ENCODE results near the gene MCOLN3.
"Not testable (repeated sequence)": the region's sequence is repeated elsewhere in the genome, so short reads cannot be mapped to it uniquely, and the experiment has no call there.

MCOLN3 gene

DNA sequence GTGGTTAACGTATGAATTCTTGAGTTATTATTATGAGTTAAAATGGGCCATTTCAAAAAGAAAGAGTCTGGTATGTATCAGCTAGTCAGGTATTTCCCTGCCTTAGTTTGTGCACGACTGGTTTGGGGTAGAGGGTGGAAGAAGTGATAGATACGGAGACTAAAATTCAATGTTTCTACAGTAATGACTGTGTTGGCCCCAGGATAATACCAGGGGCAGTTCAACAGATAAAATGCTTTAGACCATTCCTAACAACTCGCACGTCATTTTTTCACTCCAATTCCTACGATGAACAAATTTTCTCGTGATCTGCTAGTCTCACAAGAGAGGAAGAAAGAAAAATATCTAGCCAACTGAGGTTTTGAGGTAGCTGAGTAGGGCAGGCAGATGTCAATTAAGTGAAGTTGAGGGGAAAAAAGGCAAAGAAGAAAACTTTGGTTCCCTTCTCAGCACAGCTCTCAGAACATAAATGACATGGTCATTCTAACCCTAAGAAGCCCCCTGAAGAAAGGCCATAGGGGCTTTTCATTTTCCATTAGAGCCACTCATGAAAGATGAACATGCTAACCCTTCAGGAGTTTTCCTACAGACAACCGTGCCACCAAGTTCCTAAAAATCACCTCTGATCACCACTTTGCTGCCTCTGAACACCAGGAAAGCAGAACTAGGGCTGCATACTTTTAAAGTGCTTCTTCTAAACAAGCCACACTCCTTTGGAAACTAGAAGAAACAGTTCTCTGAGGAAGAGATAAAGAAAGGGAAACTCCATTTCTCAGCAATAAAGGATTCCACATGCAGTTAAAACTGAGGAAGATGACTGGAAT is 57.0 kb downstream of the MCOLN3 start:
- DNase-seq (ENCODE audit: low read depth in 2 of 2), result no peak

DNA sequence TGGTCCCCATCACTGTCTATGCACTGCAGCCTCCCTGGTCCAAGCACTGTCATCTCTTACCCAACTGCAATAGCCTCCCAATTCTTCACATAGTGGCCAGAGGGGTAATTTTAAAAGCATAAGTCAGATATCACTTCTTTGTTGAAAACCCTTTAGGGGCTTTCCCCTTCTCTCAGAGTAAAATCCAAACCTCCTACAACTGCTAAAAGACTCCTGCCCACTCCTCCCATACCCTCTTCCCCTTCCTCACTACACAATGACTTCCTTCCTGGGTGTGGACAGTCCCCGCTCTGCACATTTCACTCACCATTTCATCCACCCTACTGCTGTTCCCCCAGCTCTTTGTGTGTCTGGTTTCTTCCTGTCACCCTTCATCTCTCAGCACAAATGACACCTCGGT is 59.7 kb downstream of the MCOLN3 start:
- DNase-seq (ENCODE audit: low read depth in 2 of 2), result no peak

DNA sequence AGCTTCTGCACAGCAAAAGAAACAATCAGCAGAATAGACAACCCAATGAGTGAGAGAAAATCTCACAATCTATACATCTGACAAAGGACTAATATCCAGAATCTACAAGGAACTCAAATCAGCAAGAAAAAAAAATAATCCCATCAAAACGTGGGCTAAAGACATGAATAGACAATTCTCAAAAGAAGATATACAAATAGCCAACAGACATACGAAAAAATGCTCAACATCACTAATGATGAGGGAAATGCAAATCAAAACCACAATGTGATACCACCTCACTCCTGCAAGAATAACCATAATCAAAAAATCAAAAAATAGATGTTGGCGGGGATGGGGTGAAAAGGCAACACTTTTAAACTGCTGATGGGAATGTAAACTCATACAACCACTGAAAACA is 61.7 kb downstream of the MCOLN3 start:
- not testable (repeated sequence) for DNase-seq (ENCODE audit: low read depth in 2 of 2)

DNA sequence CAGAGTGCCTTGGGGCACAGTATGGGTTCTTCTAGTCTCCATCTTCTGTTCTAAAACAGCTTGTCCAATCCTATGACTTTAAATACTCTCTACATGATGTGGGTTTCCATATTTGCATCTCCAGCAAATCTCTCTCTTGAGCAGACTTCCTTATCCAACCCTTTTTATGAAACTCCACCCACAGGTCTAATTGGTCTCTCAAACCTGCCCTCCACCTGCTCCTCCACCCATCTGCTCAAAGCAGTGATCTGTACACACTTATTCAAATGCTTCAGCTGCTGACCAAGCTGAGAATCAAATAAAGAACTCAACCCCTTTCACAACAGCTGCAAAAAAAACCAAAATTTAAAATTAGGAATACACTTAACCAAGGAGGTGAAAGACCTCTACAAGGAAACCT is 62.9 kb downstream of the MCOLN3 start:
- no peak for DNase-seq (ENCODE audit: low read depth in 2 of 2)

DNA sequence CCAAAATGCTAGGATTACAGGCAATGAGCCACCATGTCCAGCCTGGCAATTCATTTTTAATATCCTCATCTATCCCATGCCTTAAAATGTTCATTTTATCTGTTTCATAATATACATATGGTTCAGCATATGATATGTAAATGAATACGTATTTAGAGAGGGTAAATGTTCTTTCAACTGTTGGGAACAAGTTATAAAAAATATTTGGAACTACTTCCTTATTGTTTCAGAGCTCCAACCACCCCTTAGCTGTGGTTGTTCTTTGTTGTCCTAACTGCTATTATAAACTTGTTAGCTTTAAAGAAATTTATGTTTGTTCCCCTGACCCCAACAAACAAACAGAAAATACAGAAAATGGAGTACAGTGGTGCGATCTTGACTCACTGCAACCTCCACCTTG is 65.9 kb downstream of the MCOLN3 start:
- DNase-seq (ENCODE audit: low read depth in 2 of 2), result no peak

DNA sequence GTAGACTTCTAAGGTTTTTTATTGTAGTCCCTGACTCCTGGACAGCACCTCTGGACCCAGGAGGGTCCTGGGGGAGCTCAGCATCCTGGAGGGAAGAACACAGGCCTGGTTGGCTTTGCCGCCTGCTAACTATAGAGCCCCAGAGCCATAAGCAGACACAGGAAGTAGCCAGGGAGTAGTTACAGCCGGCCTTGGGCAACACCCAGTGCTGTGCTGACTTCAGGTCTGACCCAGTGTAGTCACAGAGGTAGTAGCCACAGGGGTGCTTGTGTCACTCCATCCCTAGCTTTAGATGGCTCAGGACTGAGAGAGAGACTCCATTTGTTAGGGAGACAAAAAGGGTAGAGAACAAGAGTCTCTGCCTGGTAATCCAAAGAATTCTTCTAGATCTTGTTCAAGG is 73.3 kb downstream of the MCOLN3 start:
- no peak for DNase-seq (ENCODE audit: low read depth in 2 of 2)

DNA sequence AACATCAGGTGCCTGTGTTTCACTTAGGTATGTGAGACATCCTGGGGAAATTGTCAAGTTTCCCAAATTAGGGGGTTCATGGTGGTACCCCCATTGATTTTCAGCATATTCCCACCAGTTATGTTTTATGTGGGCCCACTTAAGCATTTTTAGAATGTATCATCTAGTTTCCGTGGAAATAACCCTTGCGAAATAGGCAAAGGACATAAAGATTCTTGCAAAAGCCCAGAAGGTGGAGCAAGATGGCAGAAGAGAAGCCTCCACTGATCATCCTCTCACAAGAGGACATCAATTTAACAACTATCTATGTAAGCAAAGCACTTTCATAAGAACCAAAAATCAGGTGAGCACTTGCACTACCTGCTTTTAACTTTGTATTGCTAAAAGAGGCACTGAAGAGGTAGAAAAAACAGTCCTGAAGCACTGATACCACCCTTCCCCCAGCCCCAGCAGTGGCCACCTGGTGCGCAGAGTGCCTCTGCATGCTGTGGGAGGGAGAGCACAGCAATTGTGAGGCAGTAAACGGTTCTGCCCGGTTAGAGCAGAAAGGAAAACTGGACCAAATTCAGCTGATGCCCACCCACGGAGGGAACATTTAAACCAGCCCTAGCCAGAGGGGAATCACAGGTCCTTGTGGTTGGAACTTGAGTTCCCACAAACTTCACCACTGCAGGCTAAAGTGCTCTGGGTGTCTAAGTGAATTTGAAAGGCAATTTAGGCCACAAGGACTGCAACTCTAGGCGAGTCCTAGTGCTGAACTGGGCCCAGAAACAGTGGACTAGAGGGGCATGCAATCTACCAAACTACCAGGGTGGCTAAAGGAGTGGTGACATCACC is 74.6 kb downstream of the MCOLN3 start:
- DNase-seq (ENCODE audit: low read depth in 2 of 2), result no peak

DNA sequence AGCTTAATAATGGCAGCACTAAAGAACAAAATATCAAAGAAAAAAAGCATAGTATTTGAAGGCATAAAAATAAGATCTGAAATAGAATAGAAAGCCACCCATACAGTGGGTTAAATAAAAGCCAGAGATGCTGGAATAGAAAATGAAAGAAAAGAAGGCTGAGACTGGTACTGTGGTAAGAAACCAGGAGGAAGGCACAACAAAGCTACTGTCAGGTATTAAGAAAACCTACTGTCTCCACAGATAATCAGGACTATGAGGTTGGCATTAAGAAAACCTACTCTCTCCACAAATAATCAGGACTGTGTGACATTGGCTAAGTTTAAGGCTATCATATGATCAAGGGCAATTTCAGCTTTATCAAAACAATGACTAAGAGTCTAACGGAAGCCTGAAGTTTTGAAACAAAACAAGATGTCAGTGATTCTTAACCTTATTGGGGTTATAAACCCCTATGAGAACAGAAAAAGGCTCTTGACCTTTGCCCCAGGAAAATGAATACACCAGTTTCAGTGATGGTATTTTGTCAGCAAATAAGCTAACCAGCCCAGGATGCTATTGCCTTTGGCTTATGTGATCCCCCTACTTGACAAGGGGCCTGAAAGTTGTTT is 75.8 kb downstream of the MCOLN3 start:
- DNase-seq (ENCODE audit: low read depth in 2 of 2), result no peak

DNA sequence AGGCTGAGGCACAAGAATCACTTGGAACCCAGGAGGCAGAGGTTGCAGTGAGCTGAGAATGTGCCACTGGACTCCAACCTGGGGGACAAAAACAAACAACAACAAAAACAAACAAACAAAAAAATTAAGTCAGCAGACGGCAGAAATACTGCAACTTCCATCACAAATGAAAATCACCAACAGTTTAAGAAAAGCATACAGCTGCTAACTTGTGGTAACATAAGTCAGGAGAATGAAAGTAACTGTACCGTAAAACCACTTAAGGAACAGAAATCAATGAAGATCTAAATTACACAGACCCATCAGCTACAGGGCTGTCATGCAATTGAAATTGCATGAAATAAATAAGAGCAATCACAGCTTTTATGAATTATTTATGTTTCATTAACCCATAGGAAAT is 76.3 kb downstream of the MCOLN3 start:
- DNase-seq (ENCODE audit: low read depth in 2 of 2), result no peak

DNA sequence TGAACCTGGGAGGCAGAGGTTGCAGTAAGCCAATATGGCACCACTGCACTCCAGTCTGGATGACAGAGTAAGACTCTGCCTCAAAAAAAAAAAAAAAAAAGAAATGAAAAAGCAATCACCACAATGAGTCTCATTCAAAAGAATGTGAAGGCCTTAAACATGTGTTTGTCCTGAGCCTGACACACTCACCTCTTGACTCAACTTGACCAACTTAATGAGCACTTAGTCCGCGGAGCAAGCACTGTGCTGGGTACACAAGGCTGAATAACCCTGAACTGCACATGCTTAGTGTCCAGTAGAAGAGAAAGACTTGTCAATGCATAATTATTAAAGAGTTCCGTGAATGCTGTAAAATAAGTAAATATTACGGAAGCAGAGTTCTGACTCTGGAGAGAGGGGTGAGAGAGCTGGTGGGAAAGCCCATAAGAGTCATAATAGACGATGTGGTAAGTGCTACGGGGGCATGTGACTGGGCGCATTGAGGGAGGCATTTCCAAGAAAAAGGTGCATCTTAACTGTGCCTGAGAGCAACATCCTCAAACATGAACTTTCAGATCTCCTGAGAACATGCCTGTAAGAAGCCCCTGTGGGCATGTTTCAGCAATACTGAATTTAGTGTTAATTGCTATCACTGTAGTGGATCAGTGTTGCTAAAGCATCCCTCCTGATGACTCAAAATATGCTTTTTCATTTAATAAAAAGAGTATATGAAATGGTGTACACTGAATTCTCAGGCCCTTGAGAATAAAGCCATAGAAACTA is 78.6 kb downstream of the MCOLN3 start:
- DNase-seq (ENCODE audit: low read depth in 2 of 2), result no peak

DNA sequence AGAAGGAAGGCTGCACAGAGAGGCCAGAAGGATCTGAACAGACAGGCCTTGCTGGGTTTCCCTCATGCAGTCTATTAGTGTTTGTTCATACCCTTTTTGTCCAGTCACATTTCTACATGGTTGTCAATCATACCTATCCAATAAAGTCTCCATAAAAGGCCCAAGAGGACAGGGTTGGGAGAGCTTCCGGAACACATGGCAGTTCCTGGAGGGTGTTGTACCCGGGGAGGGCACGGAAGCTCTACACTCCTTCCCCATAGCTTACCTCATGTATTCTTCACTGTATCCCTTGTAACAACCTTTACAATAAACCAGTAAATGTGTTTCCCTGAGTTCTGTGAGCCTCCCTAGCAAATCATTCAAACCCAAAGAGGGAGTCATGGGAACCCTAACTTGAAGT is 79.4 kb downstream of the MCOLN3 start:
- no peak for DNase-seq (ENCODE audit: low read depth in 2 of 2)

DNA sequence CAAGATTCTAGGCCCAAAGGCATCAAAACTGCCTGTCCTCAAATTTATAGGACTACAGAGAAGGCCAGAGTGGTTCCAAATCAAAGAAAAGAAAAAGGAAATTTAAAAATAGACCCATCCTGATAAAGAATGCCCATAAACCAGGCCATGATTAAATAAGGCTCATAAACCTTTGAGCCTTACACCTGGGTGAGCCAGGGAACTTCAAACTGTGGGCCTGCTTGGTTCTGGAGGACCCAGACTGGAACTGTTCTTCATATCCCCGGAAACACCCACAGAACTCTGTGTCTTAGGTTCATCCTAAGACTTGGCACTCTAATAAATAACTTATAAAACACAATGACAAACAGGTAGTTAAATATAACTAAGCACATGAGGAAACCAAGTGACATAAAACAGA is 80.2 kb downstream of the MCOLN3 start:
- no peak for DNase-seq (ENCODE audit: low read depth in 2 of 2)
